GM18861 (cell line): ENCODE measurements around the gene ALOX12B.
A peak's percentile ranks its signal among the peaks of the same experiment; 100 is the strongest.
"Not testable (repeated sequence)": the region's sequence is repeated elsewhere in the genome, so short reads cannot be mapped to it uniquely, and the experiment has no call there.

Experiments used
- ATAC-seq: cut with Tn5 transposase; IDR thresholded peaks from one replicate; pipeline ENCODE4 v1.9.1; 2021; ENCODE audit not compliant: unreplicated experiment

The ALOX12B gene

GRCh38 chr17:8089728-8090127 is 2.2 kb upstream of the ALOX12B start:
- no peak for ATAC-seq

GRCh38 chr17:8087952-8088230 is 375 bp upstream of the ALOX12B start:
- ATAC-seq: no peak

GRCh38 chr17:8084250-8084649 is 3.3 kb downstream of the ALOX12B start:
- ATAC-seq: no peak

DNA sequence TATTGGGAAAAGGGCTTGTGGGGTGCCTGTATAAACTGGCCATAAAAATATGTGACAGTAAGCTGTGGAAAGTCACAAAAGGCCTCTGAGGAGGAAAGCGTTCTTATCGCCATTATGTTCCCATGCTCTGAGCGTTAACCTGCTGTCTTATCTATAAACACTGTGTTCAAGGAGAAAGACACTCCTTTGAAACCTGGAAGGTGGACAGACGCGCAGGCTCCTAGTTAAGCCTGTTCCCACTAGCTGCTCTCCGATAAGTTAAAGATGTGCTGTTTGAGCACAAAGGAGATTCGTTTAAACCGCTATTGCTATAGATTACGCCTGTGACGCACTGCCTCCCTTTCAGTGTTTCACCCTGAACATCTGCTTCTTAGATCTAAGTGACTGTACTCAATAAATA is 5.2 kb downstream of the ALOX12B start:
- no peak for ATAC-seq

GRCh38 chr17:8081876-8082275 is 5.6 kb downstream of the ALOX12B start:
- ATAC-seq: no peak

GRCh38 chr17:8080799-8081219 is 6.7 kb downstream of the ALOX12B start:
- ATAC-seq: no peak

GRCh38 chr17:8080208-8080798 is 7.2 kb downstream of the ALOX12B start:
- no peak for ATAC-seq

DNA sequence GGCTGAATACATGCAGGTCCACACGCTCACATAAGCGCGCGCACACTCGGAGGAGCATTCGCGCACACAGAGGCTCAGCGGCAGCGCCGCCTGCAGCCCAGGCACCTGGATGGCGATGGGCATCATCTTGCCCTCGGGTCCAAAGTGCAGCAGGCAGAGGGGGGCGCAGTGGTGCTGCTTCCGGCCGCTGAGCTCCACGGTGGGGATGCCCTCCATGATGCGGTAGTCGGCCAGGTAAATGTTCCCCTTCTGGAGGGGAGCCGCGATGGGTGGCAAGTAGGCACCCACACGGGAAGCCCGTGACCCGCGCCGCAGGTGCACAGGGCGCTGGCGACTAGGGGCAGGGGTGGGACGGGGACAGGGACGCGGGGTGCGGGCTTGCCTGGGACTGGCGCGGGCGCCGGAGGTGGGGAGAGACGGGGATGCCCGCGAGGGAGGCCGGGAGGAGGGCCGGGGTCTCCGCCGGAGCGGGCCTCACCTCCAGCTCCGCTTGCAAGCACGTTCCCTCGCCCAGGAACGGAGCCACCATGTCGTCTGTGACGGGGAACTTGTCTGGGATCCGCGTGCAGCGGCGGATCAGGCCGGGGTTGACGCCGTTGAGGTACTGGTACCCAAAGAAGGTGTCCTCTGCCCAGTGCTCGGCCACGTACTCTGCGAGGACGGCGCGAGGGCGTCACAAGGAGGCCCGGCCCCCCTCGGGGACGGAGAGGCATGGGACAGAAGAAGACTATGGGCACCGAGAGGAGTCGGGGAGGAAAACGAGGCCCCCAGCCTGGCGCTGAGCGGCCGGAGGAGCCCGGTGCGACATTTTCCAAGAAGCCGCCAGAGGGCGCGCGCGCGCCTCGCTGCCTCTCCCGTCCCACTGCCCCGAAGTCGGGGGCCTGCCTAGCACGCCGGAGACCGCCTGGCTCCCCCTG is 8.0 kb downstream of the ALOX12B start:
- ATAC-seq: peak; percentile 68

GRCh38 chr17:8077939-8078338 is 9.6 kb downstream of the ALOX12B start:
- not testable (repeated sequence) for ATAC-seq

DNA sequence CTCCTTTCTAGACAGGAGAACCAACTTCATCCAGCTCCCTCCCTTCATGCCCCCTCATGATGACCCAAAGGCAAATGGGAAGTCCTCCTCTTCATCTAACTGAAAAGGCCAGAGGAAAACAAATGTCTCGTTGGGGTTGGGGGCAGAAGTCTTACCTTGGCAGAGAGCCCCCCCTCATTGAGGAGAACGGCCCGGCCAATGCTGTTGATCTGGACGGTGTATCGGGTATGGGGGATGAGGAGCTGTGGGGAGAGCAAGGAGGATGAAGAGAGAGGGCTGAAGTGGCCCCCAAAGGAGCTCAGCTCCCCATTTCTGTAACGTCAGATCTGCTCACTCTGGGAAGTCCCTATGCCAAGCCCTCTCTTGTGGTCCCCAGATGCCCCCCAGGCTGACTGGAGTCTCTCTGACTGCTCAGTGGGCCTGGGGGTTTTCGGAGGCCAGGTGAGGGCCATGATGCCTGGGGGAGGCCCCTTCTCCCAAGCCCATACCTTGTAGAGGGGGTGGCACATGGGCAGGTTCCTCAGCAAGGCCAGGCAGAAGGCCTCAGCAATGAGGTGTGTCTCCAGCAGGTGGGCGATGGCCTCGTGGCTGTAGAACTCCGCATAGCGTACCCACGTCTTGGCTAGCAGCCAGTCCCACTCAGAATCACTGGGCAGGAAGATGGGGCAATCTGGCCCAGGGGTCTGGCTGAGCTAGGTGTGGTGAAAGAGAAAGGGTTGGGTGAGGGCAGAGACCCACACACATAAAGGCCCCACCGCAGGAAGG is 10.8 kb downstream of the ALOX12B start:
- ATAC-seq: no peak

GRCh38 chr17:8075574-8076342 is 11.8 kb downstream of the ALOX12B start:
- ATAC-seq: no peak

DNA sequence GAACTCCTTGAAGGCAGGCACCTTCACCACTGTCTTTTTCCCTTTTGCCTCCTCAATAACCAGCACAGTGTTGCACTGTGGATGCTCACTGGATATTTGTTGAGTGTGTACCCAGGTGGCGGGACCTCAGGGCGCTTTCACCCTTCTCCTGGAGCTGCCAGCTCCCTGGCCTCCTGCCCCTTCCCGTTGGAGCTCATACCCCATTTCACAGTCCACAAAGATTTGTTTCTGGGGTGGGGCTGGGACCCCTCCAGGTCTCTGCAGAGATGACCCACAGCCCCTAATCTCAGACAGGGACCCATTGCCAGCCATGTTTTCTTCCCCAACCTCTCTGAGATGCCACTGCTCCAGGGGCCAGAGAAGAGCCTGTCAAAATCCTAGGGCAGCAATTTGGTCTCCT is 12.4 kb downstream of the ALOX12B start:
- no peak for ATAC-seq

DNA sequence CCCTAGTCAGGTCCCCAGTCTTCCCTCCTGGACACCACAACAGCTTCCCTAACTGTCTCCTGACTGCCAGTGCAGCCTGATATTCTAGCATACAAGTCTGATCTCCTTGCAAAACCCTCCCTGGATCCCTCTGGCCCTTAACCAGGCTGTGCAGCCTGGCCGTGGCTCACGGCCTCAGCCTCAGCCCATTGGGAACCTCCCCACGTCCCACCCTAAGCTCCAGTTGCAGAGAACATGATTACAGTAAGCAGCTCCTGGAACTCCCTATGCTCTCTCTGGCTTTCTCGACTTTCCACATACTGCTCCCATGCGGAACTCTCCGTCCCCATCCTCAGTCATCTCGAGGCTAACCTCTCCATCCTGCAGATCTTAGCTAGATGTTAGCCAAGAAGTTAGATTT is 13.0 kb downstream of the ALOX12B start:
- ATAC-seq: no peak

DNA sequence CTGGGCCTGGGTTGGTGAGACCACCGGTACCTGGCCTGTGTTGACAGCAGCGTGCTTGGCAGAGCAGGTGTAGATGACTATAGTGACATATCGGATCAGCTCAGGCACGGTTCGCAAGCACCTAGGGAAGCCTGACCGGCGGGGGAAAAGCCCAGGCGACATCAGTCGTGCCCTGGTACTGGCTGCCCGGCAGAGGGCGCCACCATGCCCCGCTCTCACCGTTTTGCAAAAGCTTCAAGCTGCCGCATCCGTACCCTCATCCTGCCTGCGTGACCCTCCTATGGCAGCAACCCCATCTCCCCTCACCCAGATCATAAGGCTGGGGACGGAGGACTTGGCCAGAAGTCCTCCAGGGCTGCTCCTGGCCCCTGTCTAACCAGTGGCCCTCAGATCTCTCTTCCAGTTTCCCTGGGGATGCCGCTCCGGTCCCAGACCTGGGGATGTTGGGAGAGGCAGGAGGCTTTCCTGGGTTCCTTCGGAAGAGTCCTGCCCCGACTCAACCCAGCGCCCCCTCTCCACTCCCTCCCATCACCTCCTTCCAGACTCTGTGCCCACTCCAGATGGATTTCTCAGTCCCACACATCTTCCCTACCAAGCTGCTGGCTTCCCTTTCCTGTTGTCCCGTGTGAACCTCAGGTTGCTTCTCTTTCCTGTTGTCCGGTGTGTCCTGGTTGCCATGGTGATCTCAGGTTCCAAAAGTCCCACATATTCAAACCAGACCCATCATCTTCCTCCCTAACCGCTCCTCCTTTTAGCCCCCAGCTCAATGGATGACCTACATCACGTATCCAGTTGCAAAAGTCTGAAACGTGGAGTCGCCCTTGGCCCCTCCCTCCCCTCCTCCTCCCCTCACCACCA is 13.7 kb downstream of the ALOX12B start:
- no peak for ATAC-seq

GRCh38 chr17:8072729-8073461 is 14.6 kb downstream of the ALOX12B start:
- ATAC-seq: no peak

- ATAC-seq: no peak
Measured at GRCh38 chr17:8072341-8072728, 15.2 kb downstream of the ALOX12B start.

- no peak for ATAC-seq
Measured at GRCh38 chr17:8071496-8071895, 16.0 kb downstream of the ALOX12B start.

- ATAC-seq: no peak
Measured at GRCh38 chr17:8069587-8069860, 18.0 kb downstream of the ALOX12B start.

DNA sequence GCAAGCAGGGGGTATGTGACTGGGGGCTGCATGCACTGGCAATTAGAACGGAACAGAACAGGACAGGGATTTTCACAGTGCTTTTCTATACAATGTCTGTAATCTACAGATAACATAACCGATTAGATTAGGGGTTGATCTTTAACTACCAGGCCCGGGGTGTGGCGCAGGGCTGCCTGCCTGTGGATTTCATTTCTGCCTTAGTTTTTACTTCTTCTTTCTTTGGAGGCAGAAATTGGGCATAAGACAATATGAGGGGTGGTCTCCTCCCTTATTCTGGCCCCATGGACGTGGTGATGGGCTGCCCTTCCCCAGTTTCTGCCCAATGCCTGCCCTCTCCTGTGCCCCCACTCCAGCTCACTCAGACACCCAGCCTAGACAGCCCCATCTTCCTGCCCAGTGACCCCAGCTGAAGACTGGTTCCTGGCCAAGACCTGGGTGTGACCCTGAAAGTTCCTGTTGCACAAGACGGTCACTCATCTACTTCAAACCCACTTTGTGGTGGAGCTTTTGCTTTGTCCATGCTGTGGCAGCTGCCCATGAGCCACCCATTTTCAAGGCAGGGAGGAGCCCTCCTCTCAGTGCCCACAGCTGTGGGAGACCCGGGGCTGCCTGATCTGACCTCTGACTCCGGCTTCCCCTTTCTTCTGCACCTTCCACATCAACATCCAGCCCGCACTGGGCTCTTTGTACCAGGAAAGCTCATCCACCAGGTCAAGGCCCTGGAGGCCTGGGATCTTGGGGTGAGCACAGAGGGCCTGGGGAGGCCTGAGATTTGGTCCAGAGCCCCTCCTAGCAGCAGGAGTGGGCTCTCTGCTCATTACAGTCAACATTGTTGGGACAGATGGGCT is 18.6 kb downstream of the ALOX12B start:
- ATAC-seq: no peak
